Activated CD4-positive, alpha-beta T cell treated with anti-CD3 and anti-CD28 coated beads, Interleukin-2, Interleukin-4, amounts not matched to agents 100 ng/mL and 50 ng/mL, durations not matched to agents 16 hours and 8 hours (primary cell): ENCODE results near the gene WDR82.
A peak's percentile ranks its signal among the peaks of the same experiment; 100 is the strongest.

Experiments
- DNase-seq: peaks from one replicate; pipeline ENCODE4 v3.0.0-alpha.2; 2020; ENCODE audit warnings: low spot score

WDR82 gene

DNA sequence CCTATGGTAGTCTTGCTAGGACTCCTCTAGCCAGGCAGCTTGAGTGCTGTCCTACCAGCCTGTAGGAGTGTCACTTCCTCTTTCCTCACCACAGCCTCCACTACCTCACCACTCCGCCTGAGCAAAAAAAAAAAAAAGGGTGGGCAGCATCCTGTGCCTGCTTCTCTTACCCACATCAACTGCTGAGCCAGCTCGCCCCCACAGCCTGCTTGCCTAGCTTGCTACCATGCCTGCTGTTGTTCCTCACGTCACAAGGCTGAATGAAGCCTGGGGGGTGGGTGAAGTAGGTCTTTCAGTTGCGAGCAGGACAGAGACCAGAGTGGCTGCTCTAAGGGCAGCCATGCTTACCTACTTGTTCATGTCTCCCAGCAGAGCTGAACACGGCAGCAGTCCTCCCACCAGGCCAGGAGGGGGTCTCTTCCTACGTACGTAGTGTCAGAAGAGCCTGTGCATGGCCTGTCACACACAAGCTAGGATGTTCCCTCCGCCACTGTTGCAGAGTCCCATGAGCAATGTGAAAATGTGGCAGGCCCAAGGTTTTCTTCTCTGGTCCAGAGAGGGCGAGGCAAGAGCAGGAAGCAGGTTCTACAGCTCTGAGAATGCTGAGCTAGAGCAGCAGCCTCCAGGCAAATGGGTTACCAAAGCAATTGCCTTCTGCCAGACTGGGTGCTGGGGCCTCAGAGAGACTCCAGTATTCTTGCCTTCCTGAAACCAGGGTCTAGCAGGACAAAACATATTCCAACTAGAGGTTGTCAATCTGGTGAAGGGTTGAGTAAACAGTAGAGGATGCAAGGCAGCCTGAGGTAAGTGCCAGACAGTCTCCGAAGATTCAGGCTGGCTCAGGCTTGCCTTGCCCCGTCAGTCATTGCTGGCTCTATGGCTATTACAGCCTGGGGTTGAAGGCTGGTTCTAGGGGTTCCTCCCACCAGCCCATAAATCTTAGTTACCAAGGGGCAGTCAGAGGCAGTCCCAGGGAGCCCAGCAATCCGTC is 24.8 kb downstream of the WDR82 start:
- peak; percentile 87 for DNase-seq

DNA sequence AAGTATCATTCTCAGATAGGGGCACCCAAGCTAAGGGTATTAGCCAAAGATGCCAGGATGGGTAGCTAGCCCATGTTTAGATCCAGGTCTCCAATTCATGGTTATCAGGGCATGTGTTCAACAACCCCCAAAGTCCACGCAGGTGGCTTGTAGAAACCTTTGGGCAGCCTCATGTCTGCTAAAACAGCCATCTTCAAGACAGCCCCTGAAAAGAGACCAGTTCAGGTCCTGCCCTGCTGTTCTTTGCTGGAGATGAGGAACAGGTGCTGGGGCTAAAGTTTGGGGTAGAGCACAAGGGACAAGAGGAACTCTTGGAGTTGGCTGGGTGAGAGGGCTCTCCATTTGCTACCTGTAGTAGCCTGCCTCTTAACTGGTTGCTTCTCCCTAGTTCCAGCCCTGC is 28.3 kb downstream of the WDR82 start:
- DNase-seq, result no peak

DNA sequence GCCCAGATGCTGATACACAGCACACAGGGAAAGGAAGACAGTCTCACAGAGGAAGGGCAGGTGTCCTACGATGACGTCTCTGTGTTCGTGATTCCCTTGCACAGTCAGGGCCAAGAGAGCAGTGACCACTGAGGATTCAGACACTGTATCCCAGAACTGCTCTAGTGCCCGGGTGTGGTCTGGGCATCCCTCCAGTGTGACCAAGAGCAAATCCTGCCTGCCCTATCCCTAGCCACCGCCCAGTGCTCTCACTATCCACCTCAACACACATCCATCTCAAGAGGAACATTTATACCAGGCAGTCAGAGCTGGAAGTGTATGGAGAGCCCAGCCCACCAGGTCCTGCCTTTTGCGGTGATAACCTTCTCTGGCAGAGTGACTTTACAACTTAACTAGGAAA is 28.8 kb downstream of the WDR82 start:
- DNase-seq, result no peak

DNA sequence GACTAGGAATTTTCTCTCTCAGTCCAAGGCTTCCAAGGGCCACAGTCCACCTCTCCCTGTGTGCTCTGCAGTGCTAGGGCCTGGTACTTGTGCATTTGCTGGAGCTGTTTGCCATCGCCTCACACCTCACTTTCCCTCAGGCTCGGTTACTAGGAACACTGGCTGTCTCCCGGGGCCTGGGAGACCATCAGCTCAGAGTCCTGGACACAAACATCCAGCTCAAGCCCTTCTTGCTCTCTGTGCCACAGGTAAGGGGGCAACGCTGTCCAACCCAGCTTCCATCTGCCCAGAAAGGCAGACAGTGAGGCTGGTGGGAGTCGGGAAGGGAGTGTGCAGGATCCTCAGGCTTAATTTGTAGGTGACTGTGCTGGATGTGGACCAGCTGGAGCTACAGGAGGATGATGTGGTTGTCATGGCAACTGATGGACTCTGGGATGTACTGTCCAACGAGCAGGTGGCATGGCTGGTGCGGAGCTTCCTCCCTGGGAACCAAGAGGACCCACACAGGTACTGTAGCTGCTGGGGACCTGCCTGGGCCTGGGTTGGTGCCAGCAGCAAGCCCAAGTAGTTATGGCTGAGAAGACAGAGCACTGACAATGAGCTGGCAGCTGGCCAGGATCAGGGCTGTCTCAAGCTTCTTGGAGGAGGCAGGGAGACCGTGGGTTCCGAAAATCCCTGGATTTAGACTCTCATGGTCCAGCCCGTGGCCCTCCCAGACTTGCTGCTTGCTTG is 29.5 kb downstream of the WDR82 start:
- DNase-seq, result no peak

- no peak for DNase-seq
Observed at GRCh38 chr3:52248165-52248541, 30.3 kb downstream of the WDR82 start.

- DNase-seq, result no peak
Observed at GRCh38 chr3:52247409-52248164, 30.9 kb downstream of the WDR82 start.

GRCh38 chr3:52246728-52247408 is 31.6 kb downstream of the WDR82 start:
- DNase-seq, result no peak

GRCh38 chr3:52246264-52246620 is 32.2 kb downstream of the WDR82 start:
- DNase-seq, result no peak

DNA sequence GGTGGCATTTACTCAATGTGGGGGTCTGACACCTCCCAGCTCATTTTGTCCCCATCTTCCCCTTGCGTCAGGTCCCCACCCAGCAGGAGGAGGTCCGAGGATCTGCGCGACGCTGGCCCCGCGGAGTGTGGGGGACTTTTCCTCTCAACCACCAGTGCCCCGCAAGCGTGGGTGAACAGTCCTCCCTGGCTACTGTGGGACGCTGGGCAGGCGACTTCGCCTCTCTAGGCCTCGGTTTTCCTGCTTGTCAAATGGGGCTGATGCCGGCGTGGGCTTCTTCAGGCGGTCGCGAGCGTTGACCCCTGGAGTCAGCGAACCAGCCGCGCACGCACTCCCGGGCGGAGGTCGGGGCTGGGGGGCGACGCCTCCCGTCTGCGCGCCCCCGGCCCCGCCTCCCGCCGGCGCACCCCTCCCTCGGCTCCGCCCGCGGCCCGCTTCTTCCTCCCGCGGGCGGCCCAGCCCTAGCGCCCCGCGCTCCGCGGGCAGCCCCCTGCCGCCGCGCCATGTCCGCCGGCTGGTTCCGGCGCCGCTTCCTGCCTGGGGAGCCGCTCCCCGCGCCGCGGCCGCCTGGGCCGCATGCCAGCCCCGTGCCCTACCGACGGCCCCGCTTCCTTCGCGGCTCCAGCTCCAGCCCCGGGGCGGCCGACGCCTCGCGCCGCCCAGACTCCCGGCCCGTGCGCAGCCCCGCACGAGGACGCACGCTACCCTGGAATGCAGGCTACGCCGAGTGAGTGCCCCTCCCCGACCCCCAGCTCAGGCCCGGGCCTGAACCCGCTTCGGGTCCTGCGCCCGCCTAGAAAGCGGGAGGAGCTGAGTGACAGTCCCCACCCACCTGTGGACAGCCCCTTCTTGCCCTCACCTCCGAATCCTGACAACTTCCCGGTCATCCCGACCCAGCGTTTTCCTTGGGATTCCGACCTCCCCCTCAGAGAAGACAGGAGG is 32.9 kb downstream of the WDR82 start, which contains the start of gene PPM1M:
PPM1M (plus strand) TSS at position 438 of the 942 bp plus-strand sequence; CDS start at position 504, 66 bp downstream.
- no peak for DNase-seq

GRCh38 chr3:52243791-52244628 is 34.4 kb downstream of the WDR82 start:
- peak; percentile 83 for DNase-seq

GRCh38 chr3:52242039-52242438 is 36.4 kb downstream of the WDR82 start:
- no peak for DNase-seq

- DNase-seq, result no peak
Observed at GRCh38 chr3:52240886-52241370, 37.5 kb downstream of the WDR82 start.

DNA sequence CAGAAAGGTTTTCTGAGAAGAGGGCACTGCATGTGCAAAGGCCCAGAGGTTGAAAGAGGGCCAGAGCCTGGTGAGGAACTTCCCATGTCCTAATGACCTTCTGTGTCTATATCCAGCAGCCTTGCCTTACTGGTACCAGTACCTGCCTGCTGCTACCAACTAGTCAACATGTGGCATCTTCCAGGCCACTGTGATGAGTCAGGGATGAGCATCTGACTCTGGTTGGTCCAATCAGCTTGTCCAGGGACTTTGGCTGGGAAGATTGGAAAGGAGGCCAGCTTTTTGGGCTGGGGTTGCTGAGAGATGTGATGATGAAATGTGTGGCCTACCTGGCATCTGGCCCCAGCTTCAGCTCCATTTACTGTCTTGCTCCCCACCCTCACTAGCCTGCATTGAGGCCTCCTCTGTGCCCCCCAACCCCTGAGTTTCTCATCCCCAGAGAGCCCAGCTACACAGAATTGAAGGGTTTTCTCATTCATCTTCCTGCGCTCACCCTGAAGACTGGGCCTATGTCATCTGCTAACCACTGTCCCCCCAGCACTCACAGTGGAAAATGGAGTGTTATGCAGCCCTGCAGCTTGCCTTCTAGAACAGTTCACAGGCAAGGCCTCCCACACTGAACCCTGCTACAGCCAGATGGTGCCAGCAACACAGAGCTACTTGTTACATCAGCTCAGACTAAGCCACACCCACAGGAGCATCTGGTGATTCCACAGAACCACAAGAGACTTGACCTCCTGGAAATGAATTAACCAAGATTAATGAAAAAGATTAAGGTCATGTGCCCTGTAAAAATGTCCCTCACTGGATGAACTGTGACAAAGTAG is 38.2 kb downstream of the WDR82 start:
- DNase-seq, result peak; percentile 80

GRCh38 chr3:52238761-52239701 is 39.4 kb downstream of the WDR82 start, which contains the start of gene TWF2:
Gene TWF2 (minus strand): TSS chr3:52239158. CDS start chr3:52239016, 142 bp downstream.
- peak; percentile 87 for DNase-seq

- no peak for DNase-seq
Observed at GRCh38 chr3:52238193-52238760, 40.2 kb downstream of the WDR82 start.

DNA sequence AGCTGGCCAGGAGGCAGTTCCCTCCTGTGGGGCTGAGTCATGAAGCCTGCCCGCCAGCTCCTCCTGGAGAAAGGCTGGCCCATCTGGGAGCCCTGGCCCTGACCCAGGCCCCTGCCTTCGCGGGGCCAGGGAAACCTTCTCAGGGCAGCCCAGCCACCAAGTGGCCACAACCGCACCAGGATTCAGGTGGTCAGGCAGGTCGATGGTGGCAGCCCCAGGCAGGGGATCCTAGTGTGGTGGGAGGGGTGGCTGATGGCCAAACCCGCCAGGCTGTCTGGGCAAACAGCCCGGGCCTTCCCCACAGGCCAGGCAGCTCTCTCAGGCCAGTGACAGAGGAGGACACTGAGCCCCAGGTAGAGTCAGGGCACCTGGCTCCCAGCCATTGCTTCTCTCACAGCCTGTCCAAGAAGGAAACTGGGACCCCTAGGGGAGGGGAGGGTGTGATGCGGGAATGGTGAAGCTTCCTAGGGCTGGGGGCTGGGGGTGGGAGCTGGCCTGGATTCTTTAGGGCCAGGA is 40.7 kb downstream of the WDR82 start:
- no peak for DNase-seq
